HCT116 (cell line): ENCODE results near the gene TNFRSF6B. TPM values are rescaled to one million over a fixed set of nuclear protein-coding genes. Genes with fewer than 3 reads are reported as not detected.

ENCODE experiments used
- ATAC-seq: fragments of 200-7000 bp; cut with Tn5 transposase; 2 replicates; pipeline ENCODE4 v1.9.1; 2020; ENCODE audit warnings: mild to moderate bottlenecking, moderate library complexity
- BruUV-seq: library from RNA; stranded (reverse); fragments of 400-500 nt; replicated peaks from 2 replicates; lab custom pipeline; 2021; lab: Mats Ljungman, UMichigan
- CTCF ChIA-PET: fragments of 300-600 bp; sonication (Branson Sonifier 250); formaldehyde crosslinking; loops from one replicate; lab custom pipeline; 2021; ENCODE audit warnings: antibody characterized with exemption; lab: Charles Lee
- POLR2A ChIA-PET: fragments of 300-600, 350-600 bp; sonication (Branson Sonifier 250); formaldehyde crosslinking; loops from one replicate; lab custom pipeline; 2021; ENCODE audit warnings: antibody characterized with exemption; lab: Charles Lee
- RAD21 ChIA-PET, 2 experiments: fragments of 300-600 bp; sonication (Branson Sonifier 250); formaldehyde crosslinking; loops; one replicate each; lab custom pipeline; 2023; ENCODE audit warnings: low total read pairs in 2 of 2; ENCODE audit not compliant: uncharacterized antibody in 2 of 2, unreplicated experiment in 2 of 2, low non-redundant PET in 1 of 2; lab: Charles Lee
- DNase-seq: peaks from one replicate; pipeline ENCODE4 v3.0.0-alpha.2; 2010; ENCODE audit warnings: low read depth, low spot score
- H2AFZ ChIP-seq: fragments of 200-600 bp; shearing (Covaris generic), sonication (generic); 2 replicates; pipeline ENCODE4 v1.6.1; 2017; ENCODE audit warnings: low read depth, mixed run types, mixed read lengths, antibody characterized with exemption, low read length; ENCODE audit not compliant: poor library complexity, severe bottlenecking
- H3K27ac ChIP-seq: 2 replicates; pipeline ENCODE4 v1.5.1; 2012; ENCODE audit warnings: low read depth, low read length
- H3K27me3 ChIP-seq: fragments of 200-600 bp; sonication (generic); 2 replicates; pipeline ENCODE4 v1.6.1; 2016; ENCODE audit warnings: mixed run types, low read length, mixed read lengths; ENCODE audit not compliant: insufficient read depth
- H3K36me3 ChIP-seq, 2 experiments: fragments of 200-500 bp in 1 of 2; fragments of 200-600 bp in 1 of 2; sonication (Bioruptor generic) in 1 of 2; sonication (generic) in 1 of 2; 2 replicates each; pipeline versions ENCODE4 v1.5.1 to v1.6.1; 2014 to 2016; ENCODE audit warnings: low read length in 2 of 2, inconsistent platforms in 1 of 2, mixed read lengths in 1 of 2, mixed run types in 1 of 2; ENCODE audit not compliant: insufficient read depth in 2 of 2, control insufficient read depth in 1 of 2
- H3K4me1 ChIP-seq, 2 experiments: fragments of 200-600 bp in 1 of 2; sonication (generic) in 1 of 2; 2 replicates each; pipeline versions ENCODE4 v1.5.1 to v1.6.1; 2012 to 2017; ENCODE audit warnings: low read length in 2 of 2, inconsistent platforms in 1 of 2, mild to moderate bottlenecking in 1 of 2, mixed read lengths in 1 of 2, mixed run types in 1 of 2, moderate library complexity in 1 of 2; ENCODE audit not compliant: insufficient read depth in 2 of 2, control insufficient read depth in 1 of 2
- H3K4me2 ChIP-seq: fragments of 200-600 bp; sonication (generic); 2 replicates; pipeline ENCODE4 v1.6.1; 2017; ENCODE audit warnings: mixed run types, low read length, mixed read lengths
- H3K4me3 ChIP-seq, 2 experiments: fragments of 200-600 bp in 1 of 2; sonication (generic) in 1 of 2; replicated peaks in 1 of 2; 2 replicates each; pipeline ENCODE4 v1.5.1; 2011 to 2016; ENCODE audit warnings: low read length in 2 of 2, control low read depth in 1 of 2, low read depth in 1 of 2, mild to moderate bottlenecking in 1 of 2, mixed read lengths in 1 of 2, mixed run types in 1 of 2
- H3K79me2 ChIP-seq: fragments of 200-600 bp; sonication (generic); 2 replicates; pipeline ENCODE4 v1.6.1; 2017; ENCODE audit warnings: mild to moderate bottlenecking, mixed run types, low read length, moderate library complexity, mixed read lengths; ENCODE audit not compliant: insufficient read depth
- H3K9ac ChIP-seq: fragments of 200-600 bp; sonication (generic); 2 replicates; pipeline ENCODE4 v1.6.1; 2016; ENCODE audit warnings: low read length, mixed read lengths
- H3K9me2 ChIP-seq: fragments of 200-600 bp; sonication (generic), shearing (Covaris generic); 2 replicates; pipeline ENCODE4 v1.6.1; 2017; ENCODE audit warnings: mixed run types, mild to moderate bottlenecking, moderate library complexity; ENCODE audit not compliant: insufficient read depth
- H3K9me3 ChIP-seq, 2 experiments: fragments of 200-500 bp in 1 of 2; fragments of 200-600 bp in 1 of 2; sonication (Bioruptor generic) in 1 of 2; sonication (generic) in 1 of 2; 2 replicates each; pipeline ENCODE4 v1.6.1; 2014 to 2017; ENCODE audit warnings: low read length in 2 of 2, mixed read lengths in 2 of 2, inconsistent platforms in 1 of 2, low read depth in 1 of 2, mild to moderate bottlenecking in 1 of 2, mixed run types in 1 of 2, moderate library complexity in 1 of 2; ENCODE audit not compliant: control insufficient read depth in 1 of 2, insufficient read depth in 1 of 2
- H4K20me1 ChIP-seq: fragments of 200-600 bp; sonication (generic), shearing (Covaris generic); 2 replicates; pipeline ENCODE4 v1.6.1; 2017; ENCODE audit warnings: mixed run types, mild to moderate bottlenecking, moderate library complexity; ENCODE audit not compliant: insufficient read depth
- JUND ChIP-seq: IDR thresholded peaks from 2 replicates; pipeline ENCODE4 v1.6.1; 2012
- SRF ChIP-seq: IDR thresholded peaks from 2 replicates; pipeline ENCODE4 v1.6.1; 2012; ENCODE audit warnings: low read depth
- ZBTB33 ChIP-seq: IDR thresholded peaks from 2 replicates; pipeline ENCODE4 v1.6.1; 2011; ENCODE audit warnings: mild to moderate bottlenecking, low read length, moderate library complexity; ENCODE audit not compliant: insufficient replicate concordance; ENCODE audit errors: extremely low read depth
- intact Hi-C: fragments of 100-400 bp; cut with micrococcal nuclease; formaldehyde crosslinking; loops from 2 replicates; pipeline ENCODE4 v1.10.0; 2022
- total RNA-seq: library from RNA; stranded (reverse); gene quantifications from one replicate; pipeline ENCODE4 v1.2.1, GENCODE V29; 2021; ENCODE audit not compliant: unreplicated experiment
- TF ChIP-seq, protein P1 (sequence below): IDR thresholded peaks from 2 replicates; pipeline ENCODE4 v1.6.1; 2012

The TNFRSF6B gene
- total RNA-seq, 1 experiment from 2014 or later = 147 TPM

GRCh38 chr20:63703976-63704748, 7.7 kb downstream of the TNFRSF6B start (continued):
- TF ChIP-seq, protein P1, sequence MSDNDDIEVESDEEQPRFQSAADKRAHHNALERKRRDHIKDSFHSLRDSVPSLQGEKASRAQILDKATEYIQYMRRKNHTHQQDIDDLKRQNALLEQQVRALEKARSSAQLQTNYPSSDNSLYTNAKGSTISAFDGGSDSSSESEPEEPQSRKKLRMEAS = no peak
- TF ChIP-seq SRF = no peak

DNA sequence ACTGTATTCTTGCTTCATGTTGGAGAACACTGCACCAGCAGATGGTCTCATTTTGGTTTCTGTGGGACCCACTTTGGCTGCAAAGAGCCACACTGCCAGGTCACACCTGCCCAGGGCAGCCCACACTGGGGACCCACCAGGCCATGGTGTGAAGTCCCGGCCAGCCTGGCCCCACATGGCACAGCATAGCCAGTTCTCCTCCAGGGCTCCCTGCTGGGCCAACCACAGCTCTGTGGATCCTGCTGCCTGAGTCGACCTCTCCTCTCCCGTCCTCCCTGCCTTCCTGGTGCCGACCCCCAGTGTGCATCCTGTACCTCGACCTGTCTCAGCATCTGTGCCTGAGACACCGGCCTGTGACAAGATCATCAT, 8.3 kb downstream of the TNFRSF6B start:
- H4K20me1 ChIP-seq = no peaks in the 10 kb centered on the region
- H3K27ac ChIP-seq = no peak overlapping the region
- H3K9ac ChIP-seq = no peak overlapping the region
- no peaks in the 10 kb centered on the region for H3K27me3 ChIP-seq
- peaks cover 14 to 53% of the 10 kb centered on the region in 2 experiments for H3K4me1 ChIP-seq
- H3K9me2 ChIP-seq = no peaks in the 10 kb centered on the region
- TF ChIP-seq JUND (no peak), ZBTB33 (no peak)
- H3K36me3 ChIP-seq = peaks cover 7 to 28% of the 10 kb centered on the region in 2 experiments; a peak in 3 of 4 replicates
- intact Hi-C loops = loop anchor here (10.0 kb wide), 1 partner anchor 350 kb away; no protein-coding TSS in a partner anchor
- H3K79me2 ChIP-seq = peaks cover 47% of the 10 kb centered on the region
- ATAC-seq (no peak), DNase-seq (no peak)
- H3K9me3 ChIP-seq = no peaks in the 10 kb centered on the region
- H2AFZ ChIP-seq = no peak overlapping the region
- ChIA-PET CTCF (no interaction called here), POLR2A (no interaction called here), RAD21 (no interaction called here)
- BruUV-seq = no TSS peak
- no peak overlapping the region for H3K4me3 ChIP-seq
- no peak overlapping the region for H3K4me2 ChIP-seq
